SKM-1 (cell line): ENCODE results near the gene PIEZO1.

ENCODE experiments used
- DNase-seq: peaks from one replicate; lab custom pipeline; 2025; ENCODE audit not compliant: unreplicated experiment; lab: John Stamatoyannopoulos, UW

PIEZO1 gene

DNA sequence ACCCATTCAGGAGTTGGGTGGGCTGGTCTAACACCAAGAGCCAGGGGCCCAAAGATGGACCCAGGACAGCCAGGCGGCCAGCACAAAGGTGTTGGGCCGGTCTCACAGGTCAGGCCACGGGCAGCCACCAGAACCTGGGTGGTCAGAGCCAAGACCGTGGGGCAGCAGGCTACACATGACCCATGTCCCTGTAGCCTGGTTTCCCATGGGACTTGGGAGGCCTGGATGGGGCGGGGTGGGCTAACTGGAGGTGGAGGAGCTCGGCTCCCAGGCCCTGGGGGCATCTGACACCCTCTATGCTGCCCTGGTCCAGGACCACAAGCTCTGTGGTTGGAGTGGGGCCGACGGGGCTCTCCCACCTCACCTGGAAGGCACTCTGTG is 61.5 kb downstream of the PIEZO1 start:
- DNase-seq = no peak

DNA sequence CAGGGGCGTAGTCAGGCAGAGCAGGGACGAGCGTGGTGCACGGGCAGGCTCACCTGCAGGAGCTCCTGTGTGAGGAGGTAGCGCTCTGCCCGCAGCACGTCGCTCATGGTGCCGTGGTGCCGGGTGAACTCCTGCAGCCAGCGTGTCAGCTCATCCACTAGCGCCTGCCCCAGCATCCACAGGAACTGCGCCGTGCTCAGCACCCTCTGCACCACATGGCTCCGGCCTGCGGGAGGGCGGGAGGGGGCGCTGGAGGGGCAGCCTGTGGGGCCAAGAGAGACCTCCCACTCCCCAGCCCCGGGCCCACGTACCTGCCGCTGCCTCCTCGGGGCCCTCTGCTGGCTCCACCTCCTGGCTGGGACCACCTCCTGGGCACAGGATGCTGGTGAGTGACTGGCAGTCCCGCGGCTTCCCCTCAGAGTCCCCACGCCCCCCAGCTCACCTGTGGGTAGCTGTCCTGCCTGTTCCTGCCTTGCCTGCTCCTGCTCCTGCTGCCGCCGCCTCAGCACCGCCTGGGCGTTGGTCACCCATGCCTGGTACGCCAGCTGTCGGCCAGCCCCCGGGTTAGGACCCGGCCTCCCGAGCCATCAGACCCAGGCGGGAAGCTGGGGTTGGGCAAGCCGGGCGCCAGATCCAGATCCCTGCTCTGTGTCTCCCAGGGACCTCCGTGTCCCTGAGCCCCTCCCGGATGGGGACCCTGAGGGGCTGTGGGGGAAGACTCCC is 62.1 kb downstream of the PIEZO1 start:
- DNase-seq = no peak

DNA sequence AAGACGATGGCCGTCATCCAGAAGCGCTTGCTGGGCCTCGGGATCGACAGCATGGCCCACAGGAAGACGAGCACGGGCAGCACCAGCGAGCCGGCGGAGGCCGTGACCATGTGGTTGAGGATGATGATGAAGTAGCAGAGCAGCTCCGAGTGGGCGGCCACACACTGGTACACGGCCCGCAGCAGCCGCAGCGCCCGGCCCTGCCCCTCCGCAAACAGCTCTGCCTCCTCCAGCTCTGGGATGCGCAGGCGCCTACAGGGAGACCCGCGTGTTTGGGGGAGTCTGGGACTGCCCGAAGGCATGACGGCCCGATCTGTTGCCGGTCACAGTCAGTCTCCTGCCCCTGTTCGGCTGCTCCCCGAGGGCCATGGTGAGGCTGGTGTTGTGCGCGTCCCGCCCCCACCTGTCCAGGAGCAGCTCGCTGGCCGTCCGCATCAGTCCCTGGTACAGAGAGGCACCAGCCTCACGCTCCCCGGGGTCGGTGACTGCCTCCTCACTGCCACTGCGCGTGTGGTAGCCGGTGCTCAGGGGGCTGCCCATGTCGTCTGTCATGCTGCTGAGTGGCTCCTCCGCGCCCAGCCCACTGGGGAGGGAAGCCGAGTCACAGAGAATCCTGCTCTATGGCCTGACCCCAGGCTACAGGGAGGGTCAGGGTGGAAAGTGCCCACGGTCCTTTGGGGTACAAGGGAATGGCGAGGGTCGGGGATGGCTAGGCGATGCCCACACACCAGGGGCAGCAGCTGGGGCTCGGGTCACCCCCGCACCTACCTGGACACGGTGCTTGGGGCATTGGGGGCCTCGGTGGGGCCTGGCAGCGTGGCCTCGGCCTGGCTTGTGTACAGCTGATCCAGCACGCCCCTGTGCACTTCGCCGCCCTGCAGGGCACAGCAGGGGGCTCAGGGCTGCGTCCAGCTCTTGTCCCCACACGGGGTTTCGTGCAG is 62.9 kb downstream of the PIEZO1 start:
- DNase-seq = no peak

DNA sequence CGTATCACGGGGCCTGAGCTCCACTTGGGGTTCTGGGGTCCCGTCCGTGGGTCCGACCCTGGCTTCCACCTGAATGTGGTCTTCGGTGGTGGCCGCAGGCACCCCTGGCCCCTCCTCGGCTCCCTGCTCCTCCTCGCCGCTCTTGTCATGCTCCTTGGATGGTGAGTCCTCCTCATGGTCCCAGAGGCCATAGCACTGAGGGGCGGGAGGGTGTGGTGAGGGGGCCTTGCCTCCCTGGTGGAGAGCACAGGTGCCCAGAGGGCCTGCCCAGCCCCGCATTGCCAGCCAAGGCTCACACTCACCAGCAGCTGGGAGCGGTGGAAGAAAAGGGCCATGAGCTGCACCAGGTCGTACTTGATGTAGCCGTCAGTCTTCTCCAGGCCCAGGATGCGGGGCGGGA is 63.8 kb downstream of the PIEZO1 start:
- no peak for DNase-seq

DNA sequence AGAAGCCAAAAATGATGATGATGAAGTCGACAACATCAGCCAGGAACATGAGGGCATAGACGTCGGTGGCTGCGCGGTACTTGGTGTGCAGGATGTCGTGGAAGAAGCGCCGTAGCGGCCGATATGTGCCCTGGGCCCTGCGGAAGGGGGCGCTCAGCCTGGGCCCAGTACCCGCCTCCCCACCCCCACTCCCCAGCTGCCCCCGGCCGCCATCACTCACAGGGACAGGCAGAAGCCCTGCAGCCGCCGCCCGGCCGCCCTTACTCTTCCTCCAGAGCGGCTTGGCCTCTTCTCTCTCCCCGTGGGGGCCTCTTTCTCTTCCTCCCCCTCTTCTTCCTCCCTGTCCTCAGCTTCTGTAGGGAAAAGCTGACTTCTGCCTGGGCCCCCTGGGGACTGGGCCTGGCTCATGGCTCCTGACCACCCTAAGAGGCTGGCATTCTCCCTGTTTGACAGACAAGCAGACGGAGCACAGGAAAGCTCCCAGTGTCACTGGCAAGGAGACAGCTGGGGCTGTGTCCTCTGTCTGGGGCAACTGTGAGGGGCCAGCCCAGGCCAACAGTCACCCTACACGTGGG is 64.5 kb downstream of the PIEZO1 start:
- no peak for DNase-seq

DNA sequence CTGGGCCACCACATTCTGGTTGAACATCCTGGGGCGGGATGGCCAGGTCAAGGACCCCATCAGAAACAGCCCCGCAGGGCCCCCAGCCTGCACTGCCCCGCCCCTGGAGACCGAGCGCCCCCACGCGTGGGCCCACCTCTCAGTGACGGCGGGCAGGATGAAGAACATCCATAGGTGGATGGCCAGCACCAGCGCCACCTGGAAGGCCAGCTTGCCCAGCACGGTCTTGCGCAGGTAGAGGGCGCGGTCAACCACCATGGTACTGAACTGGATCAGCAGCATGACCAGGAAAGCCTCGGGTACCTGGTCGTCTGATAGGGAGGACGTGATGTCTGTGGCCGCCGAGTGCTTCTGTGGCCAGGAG is 65.1 kb downstream of the PIEZO1 start:
- no peak for DNase-seq

DNA sequence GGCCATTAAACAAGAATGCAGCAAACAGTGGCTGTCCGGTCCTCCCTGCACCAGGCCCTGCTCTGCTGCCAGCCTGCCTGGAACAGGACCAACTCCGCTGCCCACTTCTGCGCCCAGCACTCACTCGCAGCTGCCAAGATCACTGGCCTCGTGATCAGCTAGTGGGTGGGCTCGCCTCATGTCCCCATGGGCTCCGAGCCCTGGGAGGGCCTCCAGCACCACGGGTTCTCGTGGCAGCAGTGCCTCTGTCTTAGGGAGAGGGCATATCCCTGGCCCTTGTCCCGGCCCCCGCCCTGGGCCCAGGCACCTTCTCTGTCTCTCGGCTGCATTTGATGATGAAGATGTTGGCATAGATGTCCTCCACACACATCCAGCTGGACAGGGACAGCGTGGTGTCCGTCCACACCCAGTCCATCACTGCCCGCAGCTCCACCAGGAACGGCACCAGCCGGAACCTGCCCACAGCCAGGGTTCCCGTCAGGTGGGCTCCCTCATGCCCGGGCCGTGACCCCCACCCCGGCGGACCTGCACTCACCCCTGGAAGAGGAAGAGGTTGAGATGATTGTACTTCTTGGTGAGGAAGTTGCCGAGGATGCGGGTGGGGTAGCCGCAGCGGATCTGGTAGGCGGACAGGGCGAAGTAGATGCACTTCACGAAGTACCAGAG is 65.6 kb downstream of the PIEZO1 start:
- DNase-seq = no peak

DNA sequence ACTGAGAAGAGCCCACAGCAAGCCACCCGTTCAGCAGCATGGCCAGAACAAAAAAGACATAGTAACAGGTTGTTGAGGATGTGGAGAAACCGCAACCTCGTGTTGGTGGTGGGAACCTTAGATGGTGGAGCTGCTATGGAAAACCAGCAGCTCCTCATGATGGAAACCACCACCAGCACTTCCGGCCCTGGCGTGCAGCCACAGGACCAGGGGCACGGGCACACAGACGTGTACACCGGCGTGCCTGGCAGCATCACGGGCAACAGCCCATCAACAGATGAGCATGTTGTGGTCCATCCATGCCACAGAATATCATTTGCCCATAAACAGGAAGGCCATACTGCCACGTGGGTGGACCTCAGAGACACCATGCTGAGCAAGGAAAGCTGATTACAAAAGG is 66.8 kb downstream of the PIEZO1 start:
- no peak for DNase-seq

DNA sequence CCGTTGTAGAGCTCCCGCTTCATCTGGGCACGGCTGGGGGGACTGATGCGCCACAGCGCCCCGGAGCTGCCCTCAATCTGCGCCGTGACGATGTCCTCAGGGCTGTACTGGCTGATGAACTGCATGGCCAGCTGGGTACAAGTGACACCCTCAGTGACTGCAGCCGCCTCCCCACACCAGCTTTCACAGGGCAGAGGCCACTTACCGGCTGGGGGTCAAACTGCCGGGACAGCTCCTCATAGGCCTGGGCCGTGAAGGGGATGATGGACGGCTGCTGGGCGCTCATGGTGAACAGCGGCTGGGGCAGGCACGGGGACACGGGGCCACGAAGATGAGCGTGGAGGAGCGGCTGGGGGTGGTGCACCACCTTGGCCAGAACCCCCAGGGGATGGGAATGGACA is 68.4 kb downstream of the PIEZO1 start:
- DNase-seq = no peak

DNA sequence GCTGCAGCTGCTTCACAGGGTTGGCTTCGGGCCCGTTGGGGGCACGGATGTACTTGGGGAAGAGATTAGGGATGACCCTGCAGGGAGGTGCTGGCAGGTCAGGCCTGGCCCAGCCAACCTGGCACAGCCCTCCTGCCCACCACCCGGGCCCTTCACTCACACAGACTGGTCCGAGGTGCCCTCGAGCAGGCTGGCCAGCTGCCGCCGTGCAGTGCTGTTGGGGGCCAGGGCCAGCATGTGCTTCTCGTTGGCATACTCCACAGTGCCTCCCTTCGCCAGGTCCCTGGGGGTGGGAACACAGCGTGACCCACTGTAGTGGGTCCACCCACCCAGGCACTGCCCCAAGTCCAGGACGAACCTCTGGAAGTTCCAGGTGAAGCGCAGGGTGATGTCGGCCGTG is 68.8 kb downstream of the PIEZO1 start:
- DNase-seq = no peak

DNA sequence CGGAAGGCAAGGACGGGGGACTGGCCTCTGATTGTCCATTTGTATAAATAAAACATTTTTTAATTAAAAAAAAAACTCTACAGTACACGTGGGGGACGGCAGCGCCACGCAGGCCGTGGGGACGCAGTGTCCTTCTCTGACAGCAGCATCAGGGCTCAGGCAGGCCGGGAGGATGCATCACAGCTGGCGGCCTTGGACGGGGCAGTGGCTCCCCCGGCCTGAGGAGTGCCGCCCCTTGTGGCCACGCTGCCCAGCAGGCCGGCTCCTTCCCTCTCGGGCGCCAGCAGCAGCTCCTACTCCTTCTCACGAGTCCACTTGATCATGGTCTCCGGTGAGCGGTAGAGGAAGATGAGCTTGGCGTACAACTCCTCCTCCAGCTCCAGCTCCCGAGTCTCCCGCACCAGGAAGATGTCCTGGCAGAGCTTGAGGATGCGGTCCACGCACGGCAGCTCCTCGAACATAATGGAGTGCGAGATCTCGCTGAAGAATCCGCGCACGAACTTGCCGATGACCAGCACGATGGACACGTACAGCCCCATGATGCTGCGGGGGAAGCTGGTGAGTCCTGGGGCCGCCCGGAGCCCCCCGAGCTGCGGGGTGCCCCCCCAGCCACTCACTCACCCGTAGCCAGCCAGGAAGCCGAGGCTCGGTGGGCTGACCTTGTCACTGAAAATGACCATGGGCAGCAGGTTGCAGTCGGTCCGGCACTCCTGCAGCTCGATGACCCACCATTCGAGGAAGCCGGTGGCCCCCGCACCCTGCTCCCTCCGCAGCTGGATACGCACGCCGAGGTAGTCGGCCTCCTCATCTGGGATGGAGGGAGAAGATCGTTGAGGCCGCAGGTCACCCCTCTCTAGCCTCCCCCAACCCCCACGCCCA is 69.5 kb downstream of the PIEZO1 start:
- no peak for DNase-seq

DNA sequence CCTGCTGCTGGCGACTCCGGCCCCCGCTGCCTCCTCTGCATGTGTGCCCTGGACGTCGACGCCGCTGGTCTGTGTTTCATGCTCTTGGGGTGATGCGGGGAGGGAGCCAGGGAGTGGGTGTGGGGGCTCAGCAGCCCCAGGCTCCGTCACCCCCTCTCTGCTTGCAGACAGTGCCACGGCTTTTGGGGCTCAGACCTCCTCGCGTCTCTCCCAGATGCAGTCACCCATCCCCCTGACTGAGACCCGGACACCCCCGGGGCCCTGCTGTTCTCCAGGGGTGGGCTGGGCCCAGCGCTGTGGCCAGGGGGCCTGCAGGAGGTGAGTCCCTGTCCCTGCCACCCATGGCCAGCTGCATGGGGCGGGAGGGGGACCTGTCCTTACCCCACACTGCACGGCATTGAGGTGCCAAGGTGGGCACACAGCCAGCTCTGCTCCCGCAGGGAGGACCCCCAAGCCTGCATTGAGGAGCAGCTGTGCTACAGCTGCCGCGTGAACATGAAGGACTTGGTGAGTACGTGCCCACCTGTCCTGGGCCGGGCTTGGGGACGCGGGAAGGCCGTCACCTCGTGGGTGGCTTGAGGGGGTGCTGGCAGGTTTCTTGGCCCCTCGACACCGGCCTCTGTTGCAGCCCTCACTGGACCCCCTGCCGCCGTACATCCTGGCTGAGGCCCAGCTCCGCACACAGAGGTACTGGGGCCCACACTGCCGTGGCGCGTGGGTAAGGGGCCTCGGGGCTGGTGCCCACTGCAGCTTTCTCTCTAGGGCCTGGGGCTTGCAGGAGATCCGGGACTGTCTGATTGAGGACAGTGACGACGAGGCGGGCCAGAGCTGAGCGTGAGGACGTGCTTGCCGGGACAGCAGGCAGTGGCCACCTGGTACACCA is 70.4 kb downstream of the PIEZO1 start:
- DNase-seq = no peak

DNA sequence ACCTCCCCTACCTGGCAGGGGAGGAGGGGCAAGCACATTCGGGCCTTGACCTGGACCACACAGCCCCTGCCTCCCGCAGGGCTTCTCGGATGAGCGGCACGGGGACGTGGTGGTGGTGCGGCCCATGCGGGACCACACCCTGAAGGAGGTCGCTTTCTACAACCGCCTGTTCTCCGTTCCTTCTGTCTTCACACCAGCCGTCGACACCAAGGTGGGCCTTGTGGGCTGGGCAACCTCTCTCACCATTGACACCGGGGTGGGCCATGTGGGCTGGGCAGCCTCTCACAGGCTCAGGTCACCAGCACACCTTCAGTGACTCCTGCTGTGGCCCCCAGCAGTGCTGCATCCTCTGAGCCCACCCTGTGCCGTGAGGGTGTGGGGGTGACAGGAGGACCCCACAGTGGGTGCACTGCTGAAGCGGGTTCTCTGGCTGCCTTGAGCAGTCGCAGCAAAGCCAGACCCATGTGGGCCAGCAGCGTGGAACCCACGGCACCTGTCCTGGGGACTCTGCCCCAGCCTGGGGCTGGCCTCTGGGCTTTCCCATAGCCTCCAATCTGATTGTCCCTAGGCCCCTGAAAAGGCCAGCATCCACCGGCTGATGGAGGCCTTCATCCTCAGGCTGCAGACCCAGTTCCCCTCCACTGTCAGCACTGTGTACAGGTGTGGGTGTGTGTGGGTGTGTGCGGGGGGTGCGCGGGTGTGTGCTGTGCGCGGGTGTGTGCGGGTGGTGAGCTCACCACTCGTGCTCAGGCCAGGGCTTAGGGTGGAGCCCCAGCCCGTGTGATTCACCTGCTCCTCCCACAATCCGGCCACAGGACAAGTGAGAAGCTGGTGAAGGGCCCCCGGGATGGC is 71.2 kb downstream of the PIEZO1 start:
- no peak for DNase-seq

DNA sequence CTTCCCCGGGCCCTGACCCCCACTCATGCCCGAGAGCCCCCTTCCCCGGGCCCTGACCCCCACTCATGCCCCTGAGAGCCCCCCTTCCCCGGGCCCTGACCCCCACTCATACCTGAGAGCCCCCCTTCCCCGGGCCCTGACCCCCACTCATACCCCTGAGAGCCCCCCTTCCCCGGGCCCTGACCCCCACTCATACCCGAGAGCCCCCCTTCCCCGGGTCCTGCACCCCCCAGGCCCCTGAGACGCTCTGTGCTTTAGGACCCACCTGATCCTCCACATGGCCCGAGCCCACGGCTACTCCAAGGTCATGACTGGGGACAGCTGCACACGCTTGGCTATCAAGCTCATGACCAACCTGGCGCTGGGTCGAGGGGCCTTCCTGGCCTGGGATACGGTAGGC is 72.0 kb downstream of the PIEZO1 start:
- DNase-seq = no peak

DNA sequence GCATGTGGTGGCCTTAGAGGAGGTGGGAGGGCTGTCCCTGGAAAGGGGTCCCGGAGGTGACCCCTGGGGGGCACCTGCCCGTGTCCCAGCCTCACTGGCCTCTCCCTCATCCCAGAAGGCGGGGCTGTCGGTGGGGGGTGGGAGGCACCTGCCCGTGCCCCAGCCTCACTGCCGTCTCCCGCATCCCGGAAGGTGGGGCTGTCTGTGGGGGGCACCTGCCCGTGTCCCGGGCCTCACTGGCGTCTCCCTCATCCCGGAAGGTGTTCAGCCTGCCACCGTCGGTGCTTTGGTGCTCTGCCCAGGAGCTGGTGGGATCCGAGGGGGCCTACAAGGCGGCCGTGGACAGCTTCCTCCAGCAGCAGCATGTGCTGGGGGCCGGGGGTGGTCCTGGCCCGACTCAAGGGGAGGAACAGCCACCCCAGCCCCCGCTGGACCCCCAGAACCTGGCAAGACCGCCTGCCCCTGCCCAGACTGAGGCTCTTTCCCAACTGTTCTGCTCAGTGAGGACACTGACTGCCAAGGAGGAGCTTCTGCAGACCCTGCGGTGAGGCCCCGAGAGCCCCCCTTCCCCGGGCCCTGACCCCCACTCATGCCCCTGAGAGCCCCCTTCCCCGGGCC is 72.5 kb downstream of the PIEZO1 start:
- DNase-seq = no peak

DNA sequence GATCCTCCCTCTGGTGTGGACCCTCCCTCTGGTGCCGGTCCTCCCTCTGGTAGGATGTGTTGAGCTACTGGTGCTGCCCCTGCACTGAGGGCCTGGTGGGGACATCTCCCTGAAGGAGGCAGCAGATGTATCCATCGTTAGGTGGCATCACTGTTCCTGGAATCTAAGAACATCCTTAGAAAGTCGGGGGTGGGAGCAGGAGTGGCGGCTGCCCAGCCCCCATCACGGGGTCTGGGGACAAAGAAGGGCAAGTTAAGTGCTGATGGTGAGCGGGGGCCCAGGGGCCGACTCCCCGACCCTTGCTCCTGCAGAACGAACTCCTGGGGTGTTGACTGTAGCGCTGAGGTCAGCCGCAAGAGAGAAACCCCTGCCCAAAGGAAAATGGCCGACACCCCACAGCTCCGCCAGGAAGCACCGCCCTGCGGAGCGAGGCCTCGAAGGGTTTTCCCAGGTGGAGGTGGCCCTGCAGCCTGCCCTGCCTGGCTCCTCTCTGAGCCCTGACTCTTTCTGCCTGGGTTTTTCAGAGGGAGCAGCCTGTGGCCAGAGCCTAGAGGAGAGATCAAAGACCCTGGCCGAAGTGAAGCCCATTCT is 73.2 kb downstream of the PIEZO1 start:
- DNase-seq = no peak

DNA sequence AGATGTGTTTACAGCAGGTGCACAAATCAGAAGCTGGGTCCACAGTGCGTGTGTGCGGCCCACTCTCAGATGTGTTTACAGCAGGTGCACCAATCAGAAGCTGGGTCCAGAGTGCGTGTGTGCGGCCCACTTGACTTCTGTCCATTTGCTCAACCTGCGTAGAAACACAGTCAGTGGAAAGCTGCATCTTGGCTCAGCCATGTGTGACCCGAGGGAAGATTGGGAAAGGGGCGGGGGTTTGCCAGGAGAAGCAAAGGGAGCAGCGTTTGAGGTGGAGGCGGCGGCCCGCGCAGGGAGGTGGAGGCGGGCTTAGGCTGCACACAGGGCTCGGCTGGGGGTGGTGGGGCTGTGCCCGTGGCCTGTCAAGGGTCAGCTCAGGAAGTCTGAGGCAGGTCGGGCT is 74.5 kb downstream of the PIEZO1 start:
- DNase-seq = no peak
